Right lobe of liver (tissue), 6 donors: ENCODE measurements around the gene TPRN. TPM values are rescaled to one million over a fixed set of nuclear protein-coding genes. Genes with fewer than 3 reads are reported as not detected.

ENCODE experiments used
- ATAC-seq, 4 donors: fragments of 200-7000 bp; cut with Tn5 transposase; one replicate each; pipeline ENCODE4 v1.9.1; 2020; ENCODE audit warnings: mild to moderate bottlenecking in 4 of 4, moderate library complexity in 4 of 4
- DNase-seq, 3 donors: peaks; one replicate each; pipeline ENCODE4 v3.0.0-alpha.2; 2020
- H3K27ac ChIP-seq, 3 donors: fragments of 200-600 bp; one replicate each; pipeline ENCODE4 v1.8.0; 2022
- H3K27me3 ChIP-seq, 2 donors: fragments of 200-600 bp; one replicate each; pipeline ENCODE4 v1.8.0; 2022
- H3K36me3 ChIP-seq, 4 donors: fragments of 200-600 bp; sonication (generic) in 1 of 4; one replicate each; pipeline versions ENCODE4 v1.5.1 to v1.8.0; 2017 to 2022; ENCODE audit warnings: control low read depth in 1 of 4
- H3K4me1 ChIP-seq, 4 donors: fragments of 200-600 bp; sonication (generic) in 1 of 4; one replicate each; pipeline versions ENCODE4 v1.5.1 to v1.8.0; 2017 to 2022; ENCODE audit warnings: control low read depth in 1 of 4
- H3K4me3 ChIP-seq, 3 donors: fragments of 200-600 bp; one replicate each; pipeline ENCODE4 v1.8.0; 2022
- H3K9me3 ChIP-seq, 4 donors: fragments of 200-600 bp; sonication (generic) in 1 of 4; one replicate each; pipeline versions ENCODE4 v1.5.1 to v1.8.0; 2017 to 2022; ENCODE audit warnings: control low read depth in 1 of 4
- POLR2A ChIP-seq: fragments of 450-650 bp; IDR thresholded peaks from one replicate; pipeline ENCODE4 v1.6.1; 2017; ENCODE audit warnings: antibody characterized with exemption, mild to moderate bottlenecking
- WGBS: methylation state at CpG from one replicate; pipeline ENCODE4 v1.1.6; 2018; ENCODE audit warnings: low coverage, low lambda C conversion rate; ENCODE audit not compliant: insufficient coverage; ENCODE audit errors: missing lambda C conversion rate; 5-methylcytosine and 5-hydroxymethylcytosine counted together
- intact Hi-C, 2 donors: fragments of 100-400 bp; cut with DNase I; formaldehyde crosslinking; loops; one replicate each; pipeline versions ENCODE4 v1.11.2 to v1.14.1; 2022
- total RNA-seq, 6 experiments: library from RNA; depleted of rRNA in 2 of 6; stranded (reverse); fragments of >200 nt in 2 of 6; fragmentation: NEBNext Ultra II Directional in 3 of 6; extraction: Animal tissue kit (Norgen Biotek cat#: 25700) in 3 of 6; gene quantifications; one replicate each; pipeline versions ENCODE4 v1.1.0 to v1.2.4, GENCODE V29; 2016 to 2023
- TF ChIP-seq, protein P1 (sequence below), 4 donors: fragments of 200-600 bp in 3 of 4; fragments of 450-650 bp in 1 of 4; IDR thresholded peaks; one replicate each; pipeline versions ENCODE4 v1.5.1 to v1.8.0; 2016 to 2022; ENCODE audit warnings: antibody characterized with exemption in 4 of 4, mild to moderate bottlenecking in 2 of 4
- donor health status: DM: no; HTN: yes; CAD: no.
- donor health status: DM: no; HTN: no; CAD: no.
- donor health status: DM: no; HTN: no; CAD: no.
- donor health status: DM: no; HTN: yes; CAD: no.
- donor health status: DM: no; HTN: yes; CAD: no.

The TPRN gene
- total RNA-seq, 6 experiments from 2014 or later: 12.1 to 28.9 (median 18.1) TPM

DNA sequence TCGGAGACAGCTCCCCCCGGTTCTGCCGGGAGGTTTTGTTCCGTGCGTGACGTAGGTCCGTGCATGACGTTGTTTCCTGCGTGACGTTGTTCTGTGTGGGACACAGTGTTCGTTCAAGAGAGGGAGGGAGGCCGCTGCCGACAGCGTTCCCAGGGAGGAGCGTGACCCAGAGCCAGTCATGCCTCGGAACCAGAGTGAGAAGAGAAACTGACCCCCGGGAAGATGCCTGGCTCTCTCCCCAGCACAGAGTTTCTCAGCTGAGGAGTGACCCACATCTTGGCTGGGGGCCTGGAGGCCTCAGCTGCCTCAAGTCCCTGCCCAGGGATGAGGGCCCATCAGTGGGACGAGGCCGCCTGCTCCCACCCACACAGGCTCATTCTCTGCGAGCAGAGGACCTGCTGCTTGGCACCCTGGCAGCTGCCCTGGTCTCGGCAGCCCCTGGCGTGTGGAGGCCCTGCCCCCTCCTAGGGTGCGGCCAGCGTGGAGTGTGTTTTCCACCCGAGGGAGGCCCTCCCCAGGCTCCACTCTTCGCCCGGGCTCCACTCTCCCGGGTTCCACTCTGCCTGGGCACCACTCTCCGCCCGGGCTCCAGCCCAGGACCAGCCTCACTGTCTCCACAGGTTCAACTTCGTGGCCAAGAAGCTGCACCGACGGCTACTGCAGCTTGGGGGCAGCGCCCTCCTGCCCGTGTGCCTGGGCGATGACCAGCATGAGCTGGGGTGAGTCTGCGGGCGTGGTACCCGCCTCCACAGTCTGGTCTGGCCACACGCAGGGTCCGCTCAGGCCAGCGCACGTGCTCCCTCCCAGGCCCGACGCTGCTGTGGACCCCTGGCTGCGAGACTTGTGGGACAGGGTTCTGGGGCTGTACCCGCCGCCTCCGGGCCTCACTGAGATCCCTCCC lies 12.9 kb upstream of the TPRN start:
- H3K4me3 ChIP-seq: no peak overlapping the region
- H3K9me3 ChIP-seq: no peaks in the 10 kb centered on the region
- H3K36me3 ChIP-seq: no peaks in the 10 kb centered on the region
- WGBS: 100% methylated on average over 3 of the region's 49 CpGs
- no peak for DNase-seq
- H3K4me1 ChIP-seq: no peaks in the 10 kb centered on the region
- H3K27me3 ChIP-seq: no peaks in the 10 kb centered on the region
- no peak overlapping the region for H3K27ac ChIP-seq
- TF ChIP-seq POLR2A: no peak
- TF ChIP-seq, protein P1, sequence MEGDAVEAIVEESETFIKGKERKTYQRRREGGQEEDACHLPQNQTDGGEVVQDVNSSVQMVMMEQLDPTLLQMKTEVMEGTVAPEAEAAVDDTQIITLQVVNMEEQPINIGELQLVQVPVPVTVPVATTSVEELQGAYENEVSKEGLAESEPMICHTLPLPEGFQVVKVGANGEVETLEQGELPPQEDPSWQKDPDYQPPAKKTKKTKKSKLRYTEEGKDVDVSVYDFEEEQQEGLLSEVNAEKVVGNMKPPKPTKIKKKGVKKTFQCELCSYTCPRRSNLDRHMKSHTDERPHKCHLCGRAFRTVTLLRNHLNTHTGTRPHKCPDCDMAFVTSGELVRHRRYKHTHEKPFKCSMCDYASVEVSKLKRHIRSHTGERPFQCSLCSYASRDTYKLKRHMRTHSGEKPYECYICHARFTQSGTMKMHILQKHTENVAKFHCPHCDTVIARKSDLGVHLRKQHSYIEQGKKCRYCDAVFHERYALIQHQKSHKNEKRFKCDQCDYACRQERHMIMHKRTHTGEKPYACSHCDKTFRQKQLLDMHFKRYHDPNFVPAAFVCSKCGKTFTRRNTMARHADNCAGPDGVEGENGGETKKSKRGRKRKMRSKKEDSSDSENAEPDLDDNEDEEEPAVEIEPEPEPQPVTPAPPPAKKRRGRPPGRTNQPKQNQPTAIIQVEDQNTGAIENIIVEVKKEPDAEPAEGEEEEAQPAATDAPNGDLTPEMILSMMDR (IDR thresholded peaks at IDR 0.05): peak in 1 of 4 donors; percentile 8
- intact Hi-C loops: no loop called here
- no peak for ATAC-seq

GRCh38 chr9:137212520-137212919 lies 12.0 kb upstream of the TPRN start:
- intact Hi-C loops: no loop called here
- H3K4me1 ChIP-seq: no peaks in the 10 kb centered on the region
- no peak for TF ChIP-seq POLR2A
- TF ChIP-seq, protein P1 (IDR thresholded peaks at IDR 0.05): no peak
- H3K9me3 ChIP-seq: no peaks in the 10 kb centered on the region
- H3K4me3 ChIP-seq: no peak overlapping the region
- no peak for DNase-seq
- no peaks in the 10 kb centered on the region for H3K36me3 ChIP-seq
- H3K27me3 ChIP-seq: no peaks in the 10 kb centered on the region
- no peak for ATAC-seq
- no peak overlapping the region for H3K27ac ChIP-seq
- WGBS: no CpG with 5 or more reads among the region's 21 CpGs

GRCh38 chr9:137211532-137211931 lies 11.0 kb upstream of the TPRN start:
- ATAC-seq (no peak), DNase-seq (no peak)
- TF ChIP-seq, protein P1 (IDR thresholded peaks at IDR 0.05): no peak
- TF ChIP-seq POLR2A: no peak
- H3K4me1 ChIP-seq: peaks cover 0 to 4% (median under 1%) of the 10 kb centered on the region in 4 donors
- intact Hi-C loops: no loop called here
- H3K27ac ChIP-seq: no peak overlapping the region
- no peak overlapping the region for H3K4me3 ChIP-seq
- no peaks in the 10 kb centered on the region for H3K9me3 ChIP-seq
- no peaks in the 10 kb centered on the region for H3K36me3 ChIP-seq
- 63% methylated on average over 6 of the region's 13 CpGs for WGBS
- H3K27me3 ChIP-seq: no peaks in the 10 kb centered on the region

DNA sequence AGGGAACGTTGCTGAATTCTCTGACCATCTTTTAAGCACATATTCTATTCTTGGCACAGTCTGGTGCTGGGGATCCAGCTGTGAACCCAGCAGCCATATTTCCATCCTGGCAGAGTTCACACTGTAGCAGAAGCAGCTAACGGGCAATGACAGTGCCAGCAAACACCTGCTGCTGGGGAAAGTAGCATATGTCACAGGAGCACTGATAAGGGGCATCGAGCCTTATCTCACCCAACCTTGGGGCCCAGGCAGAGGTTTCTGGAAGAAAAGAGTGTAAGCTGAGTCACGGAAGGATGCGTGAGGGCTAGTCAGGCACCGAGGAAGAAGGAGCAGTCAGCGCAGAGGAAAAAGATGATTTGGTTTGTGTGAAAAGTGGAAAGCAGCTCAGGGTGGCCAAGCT lies 6.1 kb upstream of the TPRN start:
- peak overlapping the region in 1 of 3 donors; percentile 99 for H3K4me3 ChIP-seq
- H3K36me3 ChIP-seq: no peaks in the 10 kb centered on the region
- H3K9me3 ChIP-seq: no peaks in the 10 kb centered on the region
- 57% methylated on average over 4 of the region's 7 CpGs for WGBS
- TF ChIP-seq, protein P1 (IDR thresholded peaks at IDR 0.05): no peak
- TF ChIP-seq POLR2A: no peak
- H3K27me3 ChIP-seq: no peaks in the 10 kb centered on the region
- intact Hi-C loops: no loop called here
- peaks cover 0 to 43% (median 20%) of the 10 kb centered on the region in 4 donors for H3K4me1 ChIP-seq
- ATAC-seq: no peak
- no peak for DNase-seq
- no peak overlapping the region for H3K27ac ChIP-seq
